K562 (cell line): ENCODE data around the gene IFI30. TPM values are rescaled to one million over a fixed set of nuclear protein-coding genes. Genes with fewer than 3 reads are reported as not detected.

Experiments used
- ARID1B ChIP-seq: fragments of 450-650 bp; IDR thresholded peaks from 2 replicates; pipeline ENCODE4 v1.6.1; 2016; ENCODE audit warnings: antibody characterized with exemption, mild to moderate bottlenecking, inconsistent platforms
- KAT2B ChIP-seq: IDR thresholded peaks from one replicate; pipeline ENCODE4 v1.6.1; 2012; ENCODE audit warnings: low read depth, mild to moderate bottlenecking, control low read depth, inconsistent platforms, low read length, moderate library complexity
- PHB ChIP-seq: fragments of 250-450 bp; sonication (Bioruptor Pico); IDR thresholded peaks from 2 replicates; pipeline ENCODE4 v1.5.0; 2021
- RBM14 ChIP-seq: fragments of 200-400 bp; formaldehyde crosslinking; IDR thresholded peaks from 2 replicates; pipeline ENCODE4 v1.6.1; 2018; ENCODE audit warnings: low read depth, mild to moderate bottlenecking, low read length, moderate library complexity, borderline replicate concordance; ENCODE audit not compliant: insufficient read depth
- STAT6 ChIP-seq: sonication (generic); formaldehyde crosslinking; IDR thresholded peaks from 2 replicates; pipeline ENCODE4 v1.8.1; 2023; ENCODE audit warnings: mild to moderate bottlenecking, missing genetic modification reagents
- TEAD2 ChIP-seq: fragments of 450-650 bp; IDR thresholded peaks from 2 replicates; pipeline ENCODE4 v1.6.1; 2016; ENCODE audit warnings: missing genetic modification characterization, control low read depth, missing compliant biosample characterization
- TOE1 ChIP-seq, 2 experiments: fragments of 450-650 bp in 1 of 2; sonication (generic) in 1 of 2; formaldehyde crosslinking in 1 of 2; IDR thresholded peaks; 2 replicates each; pipeline versions ENCODE4 v1.7.1 to v1.8.0; 2016 to 2022; ENCODE audit warnings: borderline replicate concordance in 2 of 2, mild to moderate bottlenecking in 2 of 2, antibody characterized with exemption in 1 of 2, inconsistent platforms in 1 of 2, low read depth in 1 of 2, missing genetic modification reagents in 1 of 2, moderate library complexity in 1 of 2
- ZFPM2 ChIP-seq: fragments of 250-450 bp; sonication (Bioruptor Pico); IDR thresholded peaks from 2 replicates; pipeline ENCODE4 v1.5.1; 2022; ENCODE audit warnings: mild to moderate bottlenecking
- ZNF197 ChIP-seq: fragments of 200-800 bp; sonication (Bioruptor generic); IDR thresholded peaks from 2 replicates; pipeline ENCODE4 v1.6.1; 2016; ENCODE audit warnings: low read depth, missing genetic modification characterization, missing compliant biosample characterization
- ZNF592 ChIP-seq: fragments of 450-650 bp; IDR thresholded peaks from 2 replicates; pipeline ENCODE4 v1.6.1; 2017; ENCODE audit warnings: antibody characterized with exemption, mild to moderate bottlenecking
- ZSCAN29 ChIP-seq: fragments of 450-650 bp; IDR thresholded peaks from 2 replicates; pipeline ENCODE4 v1.6.1; 2017
- polyA plus RNA-seq, 8 experiments: library from polyadenylated mRNA; depleted of rRNA in 4 of 8; stranded (reverse) in 5 of 8; unstranded in 3 of 8; fragments of >200 nt; fragmentation: Nextera tagmentation in 2 of 8; fragmentation: Illumina TruSeq in 1 of 8; extraction: Ambion mirVana in 2 of 8; extraction: Trizol in 1 of 8; gene quantifications; 2 replicates each; pipeline versions ENCODE4 v1.2.1 to v1.2.3, GENCODE V29; 2011 to 2014; ENCODE audit warnings: inconsistent platforms in 1 of 8, missing spikeins in 1 of 8
- total RNA-seq, 7 experiments: library from RNA; depleted of rRNA in 6 of 7; stranded (reverse); fragments of >200 nt in 6 of 7; fragmentation: Illumina TruSeq in 2 of 7; extraction: Trizol in 2 of 7; gene quantifications; 2 replicates each; pipeline versions ENCODE4 v1.2.1 to v1.2.3, GENCODE V29; 2011 to 2021; ENCODE audit warnings: low replicate concordance in 1 of 7
- TF ChIP-seq, protein P1 (sequence below): fragments of 250-450 bp; sonication (Bioruptor Pico); IDR thresholded peaks from 2 replicates; pipeline ENCODE4 v1.5.0; 2020; ENCODE audit warnings: mild to moderate bottlenecking, borderline replicate concordance
- TF ChIP-seq, protein P2 (sequence below): sonication (generic); formaldehyde crosslinking; IDR thresholded peaks from 2 replicates; pipeline ENCODE4 v1.8.0; 2023; ENCODE audit warnings: mild to moderate bottlenecking, missing genetic modification reagents

IFI30 gene
- total and polyA plus RNA-seq, 9 of the 15 experiments (the other 6 are each of a cell fraction or from before 2014, with no cell fraction given), result 63.7 to 430 (median 109) TPM

- TF ChIP-seq RBM14 (no peak), ZNF197 (CRISPR knock-in tag) (no peak), ARID1B (peak; percentile 48; the same call in 1 of the 2 replicates), ZSCAN29 (0 out of 2 replicates have a peak, but pooled peaks have one; percentile 60), ZNF592 (no peak; the same call in 1 of the 2 replicates), STAT6 (CRISPR knock-in tag) (no peak), TEAD2 (no peak), PHB (CRISPR knock-in tag) (no peak), ZFPM2 (CRISPR knock-in tag) (no peak), TOE1 (IDR thresholded peaks at IDR 0.05; ENCODE audit: borderline replicate concordance) (no peak), TOE1 (CRISPR knock-in tag; IDR thresholded peaks at IDR 0.05; ENCODE audit: borderline replicate concordance, low read depth) (no peak), KAT2B (no peak)
- TF ChIP-seq, protein P1, sequence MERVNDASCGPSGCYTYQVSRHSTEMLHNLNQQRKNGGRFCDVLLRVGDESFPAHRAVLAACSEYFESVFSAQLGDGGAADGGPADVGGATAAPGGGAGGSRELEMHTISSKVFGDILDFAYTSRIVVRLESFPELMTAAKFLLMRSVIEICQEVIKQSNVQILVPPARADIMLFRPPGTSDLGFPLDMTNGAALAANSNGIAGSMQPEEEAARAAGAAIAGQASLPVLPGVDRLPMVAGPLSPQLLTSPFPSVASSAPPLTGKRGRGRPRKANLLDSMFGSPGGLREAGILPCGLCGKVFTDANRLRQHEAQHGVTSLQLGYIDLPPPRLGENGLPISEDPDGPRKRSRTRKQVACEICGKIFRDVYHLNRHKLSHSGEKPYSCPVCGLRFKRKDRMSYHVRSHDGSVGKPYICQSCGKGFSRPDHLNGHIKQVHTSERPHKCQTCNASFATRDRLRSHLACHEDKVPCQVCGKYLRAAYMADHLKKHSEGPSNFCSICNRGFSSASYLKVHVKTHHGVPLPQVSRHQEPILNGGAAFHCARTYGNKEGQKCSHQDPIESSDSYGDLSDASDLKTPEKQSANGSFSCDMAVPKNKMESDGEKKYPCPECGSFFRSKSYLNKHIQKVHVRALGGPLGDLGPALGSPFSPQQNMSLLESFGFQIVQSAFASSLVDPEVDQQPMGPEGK, result no peak
- TF ChIP-seq, protein P2, sequence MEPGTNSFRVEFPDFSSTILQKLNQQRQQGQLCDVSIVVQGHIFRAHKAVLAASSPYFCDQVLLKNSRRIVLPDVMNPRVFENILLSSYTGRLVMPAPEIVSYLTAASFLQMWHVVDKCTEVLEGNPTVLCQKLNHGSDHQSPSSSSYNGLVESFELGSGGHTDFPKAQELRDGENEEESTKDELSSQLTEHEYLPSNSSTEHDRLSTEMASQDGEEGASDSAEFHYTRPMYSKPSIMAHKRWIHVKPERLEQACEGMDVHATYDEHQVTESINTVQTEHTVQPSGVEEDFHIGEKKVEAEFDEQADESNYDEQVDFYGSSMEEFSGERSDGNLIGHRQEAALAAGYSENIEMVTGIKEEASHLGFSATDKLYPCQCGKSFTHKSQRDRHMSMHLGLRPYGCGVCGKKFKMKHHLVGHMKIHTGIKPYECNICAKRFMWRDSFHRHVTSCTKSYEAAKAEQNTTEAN (CRISPR knock-in tag), result no peak
Observed at GRCh38 chr19:18221815-18222725, 48.5 kb downstream of the IFI30 start (continued).
